Esophagus mucosa (tissue), 1 donor: ENCODE data around the gene MADCAM1. TPM values are rescaled to one million over a fixed set of nuclear protein-coding genes. Genes with fewer than 3 reads are reported as not detected.
"Not testable (repeated sequence)": the region's sequence is repeated elsewhere in the genome, so short reads cannot be mapped to it uniquely, and the experiment has no call there.

Source experiments
- ATAC-seq: fragments of 200-7000 bp; cut with Tn5 transposase; one replicate; pipeline ENCODE4 v1.9.1; 2020
- total RNA-seq: library from RNA; stranded (reverse); gene quantifications from one replicate; pipeline ENCODE4 v1.2.4, GENCODE V29; 2023
- donor health status: DM: yes; HTN: yes; CAD: no.

Gene MADCAM1
- total RNA-seq, 1 donor from 2014 or later: 0.36 TPM

DNA sequence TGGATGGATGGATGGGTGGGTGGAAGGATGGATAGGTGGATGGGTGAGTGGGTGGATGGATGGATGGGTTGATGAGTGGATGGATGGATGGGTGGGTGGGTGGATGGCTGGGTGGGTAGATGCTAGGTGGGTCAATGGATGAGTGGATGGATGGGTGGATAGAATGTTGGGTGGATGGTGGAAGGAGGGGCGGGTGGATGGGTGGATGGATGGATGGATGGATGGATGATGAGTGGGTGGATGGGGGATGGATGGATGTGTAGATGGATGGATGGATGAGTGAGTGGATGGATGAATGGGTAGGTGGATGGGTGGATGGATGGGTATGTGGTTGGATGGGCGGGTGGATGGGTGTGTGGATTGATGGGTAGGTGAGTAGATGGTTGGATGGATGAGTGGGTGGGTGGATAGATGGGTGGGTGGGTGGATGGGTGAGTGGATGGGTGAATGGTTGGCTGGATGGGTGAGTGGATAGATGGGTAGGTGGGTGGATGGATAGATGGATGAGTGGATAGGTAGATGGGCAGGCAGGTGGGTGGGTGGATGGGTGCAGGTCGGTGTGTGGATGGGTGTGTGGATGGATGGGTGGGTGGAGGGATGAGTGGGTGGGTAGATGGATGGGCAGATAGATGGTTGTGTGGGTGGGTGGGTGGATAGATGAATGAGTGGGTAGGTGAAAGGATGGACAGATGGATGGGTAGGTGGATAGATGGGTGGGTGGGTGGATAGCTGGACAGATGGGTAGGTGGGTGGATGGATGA lies 31.1 kb upstream of the MADCAM1 start:
- ATAC-seq: no peak

DNA sequence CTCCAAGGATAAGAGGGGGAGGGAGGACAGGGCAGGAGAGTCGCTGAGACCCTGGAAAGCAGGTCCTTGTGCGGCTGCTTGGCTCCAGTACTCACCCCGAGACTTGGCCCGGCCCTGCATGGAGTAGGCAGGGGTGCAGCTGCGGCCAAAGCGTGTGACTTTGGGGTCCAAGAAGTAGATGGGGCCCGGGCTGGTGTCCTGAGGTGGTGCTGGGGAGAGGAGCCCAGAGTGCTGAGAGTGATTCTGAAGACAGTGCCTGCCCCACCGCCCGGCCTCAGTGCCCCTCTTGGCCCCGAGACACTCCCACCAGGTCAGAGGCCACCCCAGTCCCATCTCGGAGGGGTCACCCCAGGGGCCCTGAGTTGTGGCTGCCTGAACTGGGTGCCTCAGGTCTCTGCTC lies 28.7 kb upstream of the MADCAM1 start:
- no peak for ATAC-seq

DNA sequence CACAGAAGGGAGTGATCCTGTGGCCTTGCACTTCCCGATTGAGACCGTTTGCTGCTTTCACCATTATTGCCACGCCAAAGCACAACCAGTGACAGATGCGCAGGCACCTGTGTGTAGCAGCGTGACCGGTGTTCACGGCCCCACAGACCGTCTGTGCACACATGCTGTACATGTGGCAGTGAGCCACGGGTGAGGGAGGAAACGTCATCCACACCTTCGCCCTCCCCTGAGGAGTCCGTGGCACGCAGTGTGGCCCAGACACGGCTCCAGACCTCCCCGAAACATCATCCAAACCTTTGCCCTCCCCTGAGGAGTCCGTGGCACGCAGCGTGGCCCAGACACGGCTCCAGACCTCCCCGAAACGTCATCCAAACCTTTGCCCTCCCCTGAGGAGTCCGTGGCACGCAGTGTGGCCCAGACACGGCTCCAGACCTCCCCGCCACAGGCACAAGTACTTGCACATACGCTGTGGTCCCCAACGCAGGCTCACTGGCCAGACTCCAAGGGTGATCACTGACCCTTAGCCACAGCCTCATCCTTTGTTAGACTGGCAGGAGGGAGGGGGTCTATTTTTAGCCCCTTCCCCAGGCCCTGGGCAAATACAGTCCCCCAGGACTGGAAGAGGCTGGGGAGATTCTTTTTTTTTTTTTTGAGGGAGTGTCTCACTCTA lies 27.6 kb upstream of the MADCAM1 start:
- ATAC-seq: no peak

DNA sequence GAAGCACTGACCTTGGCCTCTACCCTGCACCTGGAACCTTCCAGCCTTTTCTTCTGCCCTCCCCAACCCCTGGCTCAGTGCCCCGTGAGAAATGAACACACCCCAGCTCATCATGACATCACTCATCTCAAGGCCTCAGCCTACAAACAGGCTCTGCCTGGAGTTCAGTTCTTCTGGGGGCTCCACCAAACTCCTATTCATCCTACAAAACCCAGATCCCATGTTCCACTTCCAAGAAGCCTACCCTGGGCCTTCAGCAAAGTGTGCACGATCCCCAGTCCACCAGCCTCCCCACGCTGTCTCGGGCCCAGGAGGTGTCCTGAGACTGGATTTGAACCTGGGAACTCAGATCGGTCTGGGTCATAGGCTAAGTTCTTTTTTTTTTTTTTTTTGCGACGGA lies 26.5 kb upstream of the MADCAM1 start:
- ATAC-seq: no peak

DNA sequence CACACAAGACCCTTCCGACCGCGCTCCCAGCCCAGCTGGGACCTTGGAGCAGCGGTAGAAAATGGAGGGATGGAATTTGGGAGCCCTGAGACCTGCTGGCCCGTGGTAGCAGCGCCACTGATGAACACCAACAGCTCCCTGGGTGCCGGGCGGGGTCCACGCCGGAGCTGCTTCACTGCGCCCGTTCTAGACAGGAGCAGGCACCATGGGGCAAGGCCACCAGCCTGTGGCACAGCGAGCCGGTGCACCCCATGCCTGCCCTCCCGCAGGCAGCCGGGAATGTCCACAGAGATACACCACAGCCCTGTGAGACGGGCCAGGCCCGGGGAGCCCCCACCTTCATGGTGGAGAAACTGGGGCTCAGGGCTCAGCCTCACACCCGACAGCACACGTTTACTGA lies 25.6 kb upstream of the MADCAM1 start:
- no peak for ATAC-seq

DNA sequence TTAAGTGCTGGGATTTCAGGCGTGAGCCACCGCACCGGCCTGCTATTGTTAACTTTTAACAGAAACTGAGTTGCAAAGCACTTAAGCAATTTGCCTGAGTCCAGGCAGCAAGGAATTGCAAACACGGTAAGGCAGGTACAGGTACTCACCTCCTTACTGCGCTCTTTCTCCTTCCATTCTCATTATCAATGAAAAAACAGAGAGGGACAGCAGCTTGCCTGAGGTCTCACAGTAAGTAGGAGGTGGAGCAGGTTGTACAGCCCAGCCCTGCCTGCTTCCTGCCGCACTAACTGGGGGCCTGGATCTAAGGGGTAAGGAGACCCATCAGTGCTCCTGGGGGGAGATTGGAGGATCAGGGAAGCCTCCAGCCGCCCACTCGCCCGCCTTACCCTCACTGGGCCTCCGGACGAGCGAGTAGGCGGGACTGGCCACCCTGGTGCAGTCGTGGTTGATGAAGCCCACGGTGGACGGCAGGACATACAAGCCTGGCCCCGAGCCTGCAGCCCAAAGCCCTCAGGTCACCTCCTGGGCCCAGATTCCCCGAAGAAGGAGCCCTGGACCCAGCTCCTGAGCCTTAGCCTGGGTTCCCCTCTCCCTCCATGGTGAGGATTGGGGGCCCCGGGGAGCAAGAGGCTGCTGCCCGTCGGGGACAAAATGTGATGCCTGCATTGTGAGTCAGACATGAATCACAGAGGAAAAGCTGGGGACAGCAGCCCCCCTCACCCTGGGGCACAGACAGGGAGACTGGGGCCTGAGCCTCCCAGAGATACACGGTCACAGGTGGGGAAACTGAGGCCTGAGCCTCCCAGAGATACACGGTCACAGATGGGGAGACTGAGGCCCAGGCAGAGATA lies 24.1 kb upstream of the MADCAM1 start:
- ATAC-seq: no peak

DNA sequence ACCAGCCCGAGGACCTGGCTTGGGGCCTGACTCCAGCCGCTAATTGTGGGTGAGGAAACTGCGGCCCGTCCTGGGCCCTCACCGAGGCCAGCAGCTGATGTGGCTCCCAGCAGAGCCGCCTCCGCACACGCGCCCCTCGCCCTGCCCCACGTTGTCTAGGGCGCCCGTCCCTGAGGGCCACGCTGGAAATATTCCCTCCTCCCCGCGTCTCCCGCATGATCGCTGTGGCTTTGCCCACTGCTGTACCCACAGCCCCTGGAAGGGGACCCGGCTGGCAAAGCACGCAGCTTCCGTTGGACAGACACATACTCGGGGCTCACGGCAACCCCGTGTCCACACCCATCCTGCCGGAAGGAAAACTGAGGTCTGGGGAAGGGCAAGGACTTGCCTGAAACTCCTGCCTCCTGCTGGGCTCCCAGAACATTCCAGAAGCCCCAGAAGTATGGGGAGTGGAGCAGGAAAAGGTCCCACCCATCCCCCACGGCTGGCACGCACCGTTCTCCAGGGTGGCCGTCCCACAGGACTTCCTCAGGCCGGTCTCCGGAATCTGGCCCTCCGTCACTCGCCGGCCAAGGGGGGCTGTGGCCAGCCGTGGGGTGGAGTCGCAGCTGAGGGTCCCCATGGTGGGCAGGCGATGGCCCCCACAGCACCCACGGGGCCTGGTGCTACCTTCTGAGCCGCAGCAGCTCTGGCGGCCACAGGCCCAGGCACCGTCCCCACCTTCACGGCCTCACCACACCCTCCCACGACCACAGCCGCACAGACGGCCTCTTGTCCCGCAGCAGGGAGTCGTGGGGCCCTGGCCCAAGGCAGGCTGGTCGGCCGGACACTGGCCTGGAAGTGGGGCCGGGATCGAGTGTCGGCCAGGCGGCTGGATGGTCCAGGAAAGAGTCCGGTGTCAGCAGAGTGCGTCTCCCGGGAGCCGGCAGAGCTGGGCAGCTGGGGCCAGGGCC lies 21.9 kb upstream of the MADCAM1 start:
- peak; percentile 36 for ATAC-seq

DNA sequence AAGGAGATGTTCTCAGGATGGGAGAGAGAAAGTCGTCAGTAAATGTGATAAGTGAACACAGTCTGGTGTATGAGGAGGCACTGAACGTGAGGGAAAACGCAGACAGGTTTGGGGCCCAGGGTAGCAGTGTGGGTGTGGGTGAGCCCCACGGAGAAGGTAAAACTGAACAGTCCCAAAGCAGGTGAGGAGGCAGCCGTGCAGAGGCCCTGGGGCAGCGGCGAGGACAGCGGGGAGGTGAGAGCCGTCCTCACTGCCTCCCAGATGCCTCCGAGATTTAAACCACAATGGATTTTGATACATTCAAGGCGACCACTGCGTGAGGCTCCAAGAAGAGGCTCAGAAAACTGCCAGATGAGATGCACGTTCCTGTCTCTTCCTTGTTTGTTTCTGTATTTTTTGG lies 20.9 kb upstream of the MADCAM1 start:
- ATAC-seq: no peak

DNA sequence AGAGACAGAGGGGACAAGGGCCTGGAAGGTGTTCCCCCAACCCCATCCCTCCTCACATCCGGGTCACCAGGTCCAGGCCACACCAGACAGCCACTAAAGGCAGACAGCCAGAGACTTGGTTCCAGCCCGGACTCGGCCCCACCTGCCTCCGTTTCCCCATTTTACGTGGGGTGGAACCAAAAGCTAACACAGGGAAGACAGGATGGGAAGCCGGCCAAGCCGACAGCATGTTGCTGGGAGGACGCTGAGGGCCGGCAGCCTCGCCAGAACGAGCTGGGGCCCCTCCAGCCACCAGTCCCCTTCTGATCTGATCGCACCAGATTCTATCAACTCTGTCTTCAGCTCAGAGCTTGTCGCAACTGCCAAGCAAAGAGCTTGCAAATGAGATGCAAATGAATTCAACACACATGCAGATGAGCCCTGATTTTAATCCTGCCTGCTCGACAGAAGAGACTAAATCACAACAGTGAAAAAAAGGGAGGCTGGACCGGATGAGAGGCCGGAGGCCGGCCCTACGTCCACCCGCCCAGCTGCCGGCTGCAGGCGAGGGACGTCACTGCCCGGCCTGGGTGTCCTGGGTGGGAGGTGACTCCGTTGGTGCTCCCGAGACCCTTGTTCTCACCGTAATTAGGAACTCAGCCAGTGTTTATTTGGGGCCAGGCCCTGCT lies 17.9 kb upstream of the MADCAM1 start:
- ATAC-seq: no peak

DNA sequence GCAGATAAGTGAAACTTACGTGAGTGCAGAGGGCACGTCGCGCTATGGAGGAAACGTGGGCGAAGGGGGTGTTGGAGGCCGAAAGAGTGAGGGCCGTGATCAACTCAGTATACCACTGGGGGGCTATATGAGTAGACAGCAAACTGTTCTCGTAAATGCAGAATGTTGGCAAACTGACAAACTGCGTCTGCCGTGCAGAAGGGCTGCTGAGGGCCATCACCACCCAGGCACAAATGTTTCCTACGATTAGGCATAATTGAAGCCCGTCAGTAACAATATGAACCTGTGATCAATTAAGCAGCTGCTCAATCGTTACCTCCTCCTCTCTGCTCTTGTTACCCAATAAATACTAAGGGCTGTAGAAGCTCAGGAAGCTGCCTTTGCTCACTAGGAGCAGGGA lies 17.3 kb upstream of the MADCAM1 start:
- ATAC-seq: no peak

DNA sequence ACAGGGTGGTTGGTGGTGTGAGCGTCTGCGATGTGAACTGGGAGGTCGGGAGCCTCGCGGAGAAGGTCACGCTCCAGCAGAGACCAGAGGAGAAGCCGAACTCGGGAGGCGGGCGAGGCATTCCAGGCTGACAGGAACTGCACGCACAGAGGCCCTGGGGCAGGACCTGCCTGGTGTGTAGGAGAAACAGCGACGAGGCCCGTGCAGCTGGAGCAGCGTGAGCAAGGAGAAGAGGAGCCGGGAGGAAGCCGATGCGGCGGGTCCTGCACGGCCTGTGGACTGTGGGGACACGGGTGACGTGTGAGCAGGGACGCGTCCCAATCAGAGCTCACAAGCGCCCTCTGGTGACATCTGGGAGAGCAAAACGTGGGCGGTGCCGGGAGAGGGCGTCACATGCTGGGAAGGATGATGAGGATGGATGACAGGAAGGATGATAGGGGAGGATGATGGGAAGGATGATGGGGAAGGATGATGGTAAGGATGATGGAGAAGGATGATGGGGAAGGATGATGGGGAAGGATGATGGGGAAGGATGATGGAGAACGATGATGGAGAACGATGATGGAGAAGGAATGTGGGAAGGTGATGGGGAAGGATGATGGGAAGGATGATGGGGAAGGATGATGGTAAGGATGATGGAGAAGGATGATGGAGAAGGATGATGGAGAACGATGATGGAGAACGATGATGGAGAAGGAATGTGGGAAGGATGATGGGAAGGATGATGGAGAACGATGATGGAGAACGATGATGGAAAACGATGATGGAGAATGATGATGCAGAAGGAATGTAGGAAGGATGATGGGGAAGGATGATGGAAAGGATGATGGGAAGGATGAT lies 16.1 kb upstream of the MADCAM1 start:
- peak; percentile 63 for ATAC-seq

DNA sequence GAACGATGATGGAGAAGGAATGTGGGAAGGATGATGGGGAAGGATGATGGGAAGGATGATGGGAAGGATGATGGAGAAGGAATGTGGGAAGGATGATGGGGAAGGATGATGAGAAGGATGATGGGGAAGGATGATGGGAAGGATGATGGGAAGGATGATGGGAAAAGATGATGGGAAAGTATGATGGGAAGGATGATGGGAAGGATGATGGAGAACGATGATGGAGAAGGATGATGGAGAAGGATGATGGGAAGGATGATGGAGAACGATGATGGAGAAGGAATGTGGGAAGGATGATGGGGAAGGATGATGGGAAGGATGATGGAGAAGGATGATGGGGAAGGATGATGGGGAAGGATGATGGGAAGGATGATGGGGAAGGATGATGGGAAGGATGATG lies 15.2 kb upstream of the MADCAM1 start:
- not testable (repeated sequence) for ATAC-seq

DNA sequence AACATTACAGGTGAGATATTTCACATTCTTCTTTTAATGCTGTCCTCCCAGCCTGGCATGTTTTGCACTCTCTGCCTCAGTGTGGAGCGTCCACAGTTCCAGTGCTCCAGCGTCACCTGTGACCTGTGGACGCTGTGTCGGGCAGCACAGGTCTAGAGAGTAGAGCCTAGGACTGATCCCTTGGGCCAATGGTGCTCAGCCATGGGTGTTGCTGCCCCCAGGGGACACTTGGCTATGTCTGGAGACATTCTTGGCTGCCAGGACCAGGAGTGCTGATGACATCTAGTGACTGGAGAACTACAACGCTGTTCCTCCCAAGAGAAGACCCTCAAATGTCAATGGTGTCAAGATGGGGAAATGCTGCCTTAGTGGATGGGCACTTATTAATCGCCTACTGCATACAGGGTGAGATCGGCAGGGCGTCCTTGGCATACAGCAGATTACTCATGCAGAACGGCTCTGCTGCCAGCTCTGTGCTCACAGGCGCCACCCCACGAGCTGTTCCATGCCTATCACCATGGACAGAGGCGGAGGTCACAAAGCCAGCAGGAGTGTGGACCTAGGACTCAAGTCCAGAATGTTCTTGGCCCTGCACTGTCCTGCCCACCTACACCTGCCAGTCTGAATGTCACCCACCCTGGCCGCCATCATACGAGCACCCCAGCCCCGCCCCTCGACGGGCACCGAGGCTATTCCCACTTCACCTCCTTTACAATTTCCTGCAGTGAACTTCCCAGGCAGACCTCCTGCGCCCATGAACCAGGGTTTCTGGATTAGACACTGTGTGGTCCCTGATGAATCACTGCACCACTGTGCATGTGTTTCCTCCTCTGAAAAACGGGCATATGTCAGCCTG lies 13.9 kb upstream of the MADCAM1 start:
- ATAC-seq: peak; percentile 7

DNA sequence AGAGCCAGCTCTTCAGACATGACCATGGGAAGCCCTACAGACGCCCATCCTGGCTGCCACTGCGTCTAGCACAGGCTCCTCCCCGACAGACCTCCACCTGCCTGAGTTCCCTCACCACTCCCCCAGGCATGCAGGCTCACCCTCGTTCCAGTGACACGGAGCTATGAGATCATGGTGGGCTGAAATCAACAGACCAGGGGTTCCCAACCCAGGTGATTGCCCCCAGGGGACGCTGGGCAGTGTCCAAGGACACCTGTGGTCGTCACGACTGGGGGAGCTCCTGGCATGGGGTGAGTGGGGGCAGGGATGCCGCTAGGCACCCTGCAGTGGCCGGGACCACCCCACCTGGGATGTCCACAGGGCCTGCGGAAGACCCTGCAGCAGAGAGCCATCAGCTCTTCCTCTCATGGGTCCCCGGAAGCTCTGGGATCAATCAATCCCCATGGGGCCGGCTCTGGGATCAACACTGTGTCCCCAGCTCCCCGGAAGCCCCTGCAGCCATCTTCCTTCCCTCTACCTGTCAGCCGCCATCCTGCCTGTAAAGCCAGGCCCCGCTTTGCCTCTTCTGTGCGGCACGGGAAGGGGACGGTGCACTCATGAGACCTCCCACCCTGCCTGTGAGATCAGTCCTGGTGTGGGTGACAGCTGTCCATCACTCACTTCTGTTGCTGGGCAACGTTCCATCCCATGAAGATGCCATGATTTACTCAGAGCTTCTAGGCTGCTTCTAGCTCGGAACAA lies 12.8 kb upstream of the MADCAM1 start:
- ATAC-seq: no peak

DNA sequence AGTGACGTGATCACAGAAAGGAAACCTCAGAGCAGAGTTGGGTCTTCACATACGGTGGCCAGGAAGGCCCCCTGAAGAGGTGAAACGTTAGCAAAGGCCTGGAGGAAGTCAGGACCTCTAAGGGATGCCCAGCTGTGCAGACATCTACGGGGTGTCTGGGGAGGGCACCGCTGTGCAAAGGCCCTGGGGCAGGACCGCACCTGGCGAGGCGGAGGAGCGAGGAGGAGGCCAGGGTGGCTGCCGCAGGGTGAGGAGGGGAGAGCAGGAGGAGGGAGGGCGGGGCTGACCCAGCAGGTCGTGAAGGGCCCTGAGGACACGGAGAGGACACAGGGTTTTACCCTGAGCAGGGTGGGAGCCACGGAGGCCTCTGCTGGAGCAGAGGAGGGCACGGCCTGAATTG lies 11.8 kb upstream of the MADCAM1 start:
- no peak for ATAC-seq

DNA sequence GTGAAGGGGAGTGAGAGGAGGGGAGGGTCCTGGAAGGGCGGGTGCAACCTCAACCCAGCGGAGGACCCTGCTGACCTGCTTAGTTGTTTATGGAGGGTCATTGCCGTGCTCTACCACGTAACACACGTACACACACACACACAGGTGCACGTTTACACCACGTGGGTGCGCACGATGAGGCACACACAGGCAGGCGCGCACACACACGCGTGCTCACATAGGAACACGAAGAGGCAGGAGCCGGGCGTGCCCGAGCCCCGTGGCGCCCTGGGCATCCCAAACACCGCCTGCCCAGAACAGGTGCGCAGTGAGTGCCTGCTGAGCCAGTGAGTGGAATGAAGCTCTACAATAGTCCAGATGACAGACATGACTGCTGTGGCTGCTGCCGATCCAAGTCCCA lies 11.2 kb upstream of the MADCAM1 start:
- ATAC-seq: peak; percentile 16

DNA sequence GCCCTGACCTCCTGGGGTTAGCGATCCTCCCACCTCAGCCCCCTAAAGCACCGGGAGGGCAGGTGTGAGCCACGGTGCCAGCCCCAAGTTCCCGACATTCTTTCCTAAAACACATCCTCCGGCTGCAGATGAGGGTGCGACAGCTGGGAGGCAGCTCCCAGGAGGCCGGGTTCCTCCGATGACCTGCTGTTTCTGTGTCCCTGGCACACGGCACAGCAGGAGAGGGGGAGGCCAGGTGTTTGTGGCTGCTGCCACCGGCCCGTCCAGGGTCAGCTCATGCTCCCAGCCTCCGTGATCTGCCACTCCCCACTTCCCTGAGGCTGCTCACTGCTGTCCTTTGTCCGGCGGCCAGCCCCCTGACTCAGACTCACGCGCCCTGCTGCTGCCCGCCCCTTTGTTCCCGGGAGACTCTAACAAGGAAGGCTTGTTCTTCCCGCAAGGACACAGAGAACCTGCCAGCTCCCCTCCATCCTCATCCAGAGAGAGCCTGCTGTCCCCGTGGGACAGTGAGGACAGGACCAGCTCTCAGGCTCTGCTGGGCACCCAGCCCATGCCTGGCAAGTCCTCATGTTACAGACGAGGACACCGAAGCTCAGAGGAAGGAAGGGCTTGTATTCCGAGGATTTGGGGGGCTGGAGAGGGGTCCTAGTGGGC lies 10.6 kb upstream of the MADCAM1 start:
- no peak for ATAC-seq
